SK-N-SH (cell line): ENCODE results near the gene KRT26. TPM values are rescaled to one million over a fixed set of nuclear protein-coding genes. Genes with fewer than 3 reads are reported as not detected.

Source experiments
- CTCF ChIA-PET: fragments of 300-600, 350-600 bp; formaldehyde crosslinking; extraction: SDS; loops from one replicate; lab custom pipeline; 2021; lab: Yijun Ruan, JAX
- POLR2A ChIA-PET: fragments of 350-600 bp; sonication (Branson Sonifier 250); formaldehyde crosslinking; extraction: SDS; loops from one replicate; lab custom pipeline; 2020; ENCODE audit warnings: antibody characterized with exemption, inconsistent platforms; lab: Yijun Ruan, JAX
- DNase-seq: peaks from one replicate; pipeline ENCODE4 v3.0.0; 2012
- H2AFZ ChIP-seq: fragments of 200-600 bp; sonication (generic); 2 replicates; pipeline ENCODE4 v1.8.1; 2016; ENCODE audit warnings: antibody characterized with exemption, mild to moderate bottlenecking, low read depth
- H3F3A ChIP-seq: fragments of 200-600 bp; sonication (generic); replicated peaks from 2 replicates; pipeline ENCODE3; 2016; ENCODE audit warnings: antibody characterized with exemption, mild to moderate bottlenecking; ENCODE audit not compliant: insufficient read depth
- H3K27ac ChIP-seq, 2 experiments: fragments of 200-500 bp in 1 of 2; fragments of 200-600 bp in 1 of 2; sonication (Bioruptor generic) in 1 of 2; sonication (generic), shearing (Covaris generic) in 1 of 2; 2 replicates each; pipeline versions ENCODE4 v1.5.1 to v1.6.1; 2014 to 2016; ENCODE audit warnings: low read depth in 2 of 2, inconsistent platforms in 1 of 2, low read length in 1 of 2, mild to moderate bottlenecking in 1 of 2, mixed read lengths in 1 of 2
- H3K27me3 ChIP-seq: fragments of 200-600 bp; sonication (generic), shearing (Covaris generic); 2 replicates; pipeline ENCODE4 v1.6.1; 2016; ENCODE audit warnings: mixed run types; ENCODE audit not compliant: insufficient read depth
- H3K36me3 ChIP-seq, 2 experiments: fragments of 200-500 bp in 1 of 2; fragments of 200-600 bp in 1 of 2; sonication (Bioruptor generic) in 1 of 2; sonication (generic) in 1 of 2; replicated peaks in 1 of 2; 2 replicates each; pipeline versions ENCODE3 to v1.5.1; 2014 to 2016; ENCODE audit warnings: low read length in 1 of 2, mild to moderate bottlenecking in 1 of 2; ENCODE audit not compliant: insufficient read depth in 2 of 2, control insufficient read depth in 1 of 2
- H3K4me1 ChIP-seq, 2 experiments: fragments of 200-500 bp in 1 of 2; fragments of 200-600 bp in 1 of 2; sonication (Bioruptor generic) in 1 of 2; sonication (generic), shearing (Covaris generic) in 1 of 2; 2 replicates each; pipeline versions ENCODE4 v1.5.1 to v1.6.1; 2014 to 2016; ENCODE audit warnings: low read depth in 1 of 2, low read length in 1 of 2, mixed run types in 1 of 2; ENCODE audit not compliant: insufficient read depth in 2 of 2, control insufficient read depth in 1 of 2
- H3K4me2 ChIP-seq: fragments of 200-600 bp; sonication (generic), shearing (Covaris generic); 2 replicates; pipeline ENCODE4 v1.6.1; 2017; ENCODE audit warnings: mixed run types
- H3K4me3 ChIP-seq, 2 experiments: fragments of 200-500 bp in 1 of 2; fragments of 200-600 bp in 1 of 2; sonication (Bioruptor generic) in 1 of 2; sonication (generic), shearing (Covaris generic) in 1 of 2; 2 replicates each; pipeline versions ENCODE4 v1.5.1 to v1.8.1; 2014 to 2016; ENCODE audit warnings: low read depth in 2 of 2, inconsistent platforms in 1 of 2, low read length in 1 of 2, mild to moderate bottlenecking in 1 of 2, mixed read lengths in 1 of 2, moderate library complexity in 1 of 2
- H3K79me2 ChIP-seq: fragments of 200-600 bp; sonication (generic); 2 replicates; pipeline ENCODE4 v1.8.1; 2017; ENCODE audit warnings: mild to moderate bottlenecking; ENCODE audit not compliant: insufficient read depth
- H3K9ac ChIP-seq: fragments of 200-600 bp; sonication (generic); 2 replicates; pipeline ENCODE4 v1.6.1; 2017; ENCODE audit warnings: mixed run types
- H3K9me2 ChIP-seq: fragments of 200-600 bp; sonication (generic); 2 replicates; pipeline ENCODE4 v1.6.1; 2017; ENCODE audit warnings: mixed run types
- H3K9me3 ChIP-seq: fragments of 200-600 bp; sonication (generic); 2 replicates; pipeline ENCODE4 v1.6.1; 2017; ENCODE audit warnings: mixed run types, mild to moderate bottlenecking, moderate library complexity
- H4K20me1 ChIP-seq: fragments of 200-600 bp; sonication (generic); 2 replicates; pipeline ENCODE4 v1.6.1; 2017; ENCODE audit warnings: mild to moderate bottlenecking, mixed run types; ENCODE audit not compliant: insufficient read depth
- FOXJ3 ChIP-seq: sonication (generic); formaldehyde crosslinking; IDR thresholded peaks from 2 replicates; pipeline ENCODE4 v1.5.1; 2020; ENCODE audit warnings: mild to moderate bottlenecking, missing genetic modification reagents
- MAX ChIP-seq: IDR thresholded peaks from 2 replicates; pipeline ENCODE4 v1.4.0; 2012; ENCODE audit warnings: low read depth
- MXI1 ChIP-seq: IDR thresholded peaks from 2 replicates; pipeline ENCODE4 v1.6.1; 2012; ENCODE audit warnings: mild to moderate bottlenecking, low read depth, low read length, improper control_type of control experiment
- SIN3A ChIP-seq: IDR thresholded peaks from 2 replicates; pipeline ENCODE4 v1.6.1; 2012; ENCODE audit warnings: low read depth, mild to moderate bottlenecking, low read length, moderate library complexity, borderline replicate concordance
- SMC3 ChIP-seq: IDR thresholded peaks from 2 replicates; pipeline ENCODE4 v1.6.1; 2012; ENCODE audit warnings: low read depth, low read length, improper control_type of control experiment
- TAF1 ChIP-seq: IDR thresholded peaks from 2 replicates; pipeline ENCODE4 v1.6.1; 2012; ENCODE audit warnings: low read depth, mild to moderate bottlenecking, low read length, moderate library complexity, borderline replicate concordance
- WGBS: methylation state at CpG from one replicate; pipeline ENCODE4 v1.1.6; 2017; ENCODE audit warnings: low lambda C conversion rate; 5-methylcytosine and 5-hydroxymethylcytosine counted together
- polyA plus RNA-seq, 3 experiments: library from polyadenylated mRNA; depleted of rRNA; stranded (reverse); fragments of >200 nt; gene quantifications; 2 replicates each; pipeline ENCODE4 v1.2.3, GENCODE V29; 2012

KRT26 gene
- polyA plus RNA-seq, 1 of the 3 experiments (the other 2 are of a cell fraction): not detected

DNA sequence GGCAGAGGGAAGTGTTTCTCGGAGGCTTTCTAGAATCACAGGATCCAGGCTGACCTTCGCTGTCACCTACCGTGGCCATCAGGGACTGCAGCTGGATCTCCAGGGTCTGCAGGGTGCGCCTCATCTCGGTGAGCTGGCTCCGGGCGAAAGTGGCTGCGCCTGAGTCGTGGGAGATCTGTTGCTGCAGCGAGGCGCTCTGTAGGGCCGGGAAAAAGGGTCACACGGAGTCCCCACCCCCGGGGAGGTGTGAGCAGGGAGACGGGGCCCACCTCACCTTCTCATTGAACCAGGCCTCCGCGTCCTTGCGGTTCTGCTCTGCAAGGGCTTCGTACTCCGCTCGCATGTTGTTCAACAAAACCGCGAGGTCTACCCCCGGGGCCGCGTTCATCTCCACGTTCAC lies 24.8 kb upstream of the KRT26 start:
- POLR2A ChIA-PET: interaction anchor here (0.6 kb wide), 1 partner anchor 951 kb away, joined by 7 read pairs; no protein-coding TSS in a partner anchor
- Histone ChIP-seq H3K9me3 (no peaks in the 10 kb centered on the region), H3K9me2 (no peaks in the 10 kb centered on the region), H3K27ac (no peak overlapping the region), H4K20me1 (no peaks in the 10 kb centered on the region), H3K27me3 (peaks cover 68% of the 10 kb centered on the region), H3K4me2 (no peak overlapping the region), H3K4me3 (no peak overlapping the region), H3K4me1 (no peaks in the 10 kb centered on the region), H3K79me2 (no peaks in the 10 kb centered on the region), H3F3A (no peaks in the 10 kb centered on the region), H3K36me3 (no peaks in the 10 kb centered on the region), H2AFZ (no peak overlapping the region), H3K9ac (no peak overlapping the region)
- CTCF ChIA-PET: interaction anchor here (0.7 to 2.6 kb wide), 5 partner anchors 169 to 870 kb away, joined by 3 to 9 read pairs (median 3); no protein-coding TSS in a partner anchor
- DNase-seq: no peak
- 61% methylated on average over 8 of the region's 27 CpGs for WGBS
- TF ChIP-seq SMC3 (no peak), MXI1 (no peak)

DNA sequence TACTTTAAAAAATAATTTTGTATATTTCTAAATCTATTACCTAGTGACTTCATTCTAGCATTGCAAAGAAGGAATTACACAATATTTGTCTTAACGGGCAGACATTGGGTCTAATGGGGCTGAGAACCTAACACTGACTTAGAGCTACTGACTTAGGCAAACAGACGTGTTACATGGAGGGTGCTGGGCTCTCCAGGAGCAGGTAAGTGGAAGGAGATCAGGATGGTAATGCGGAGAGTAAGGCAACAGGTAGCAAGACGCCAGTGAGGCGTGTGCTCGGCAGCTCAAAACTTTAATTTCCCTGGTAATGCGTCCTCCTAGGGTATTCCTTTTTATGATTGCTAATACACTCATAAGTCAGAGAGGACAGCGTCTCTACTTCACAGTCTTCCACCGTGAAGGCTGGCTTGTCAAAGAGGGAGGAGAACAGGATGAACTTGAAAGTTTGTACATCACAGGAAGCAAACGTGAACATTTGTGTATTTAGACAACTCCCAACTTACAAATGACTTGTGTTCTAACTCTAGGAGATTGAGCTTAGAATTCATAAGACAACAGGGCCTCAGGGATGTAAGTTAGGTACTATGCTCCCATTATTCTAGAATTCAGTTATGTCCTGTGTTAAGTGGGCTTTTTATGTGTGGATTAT lies 23.1 kb upstream of the KRT26 start:
- no peak for DNase-seq
- CTCF ChIA-PET: interaction anchor here (0.7 to 2.6 kb wide), 4 partner anchors 8 to 868 kb away, joined by 3 to 9 read pairs (median 6); no protein-coding TSS in a partner anchor
- TF ChIP-seq FOXJ3 (CRISPR knock-in tag): no peak
- no peak for TF ChIP-seq SIN3A
- TF ChIP-seq TAF1: no peak
- no peak for TF ChIP-seq MAX

DNA sequence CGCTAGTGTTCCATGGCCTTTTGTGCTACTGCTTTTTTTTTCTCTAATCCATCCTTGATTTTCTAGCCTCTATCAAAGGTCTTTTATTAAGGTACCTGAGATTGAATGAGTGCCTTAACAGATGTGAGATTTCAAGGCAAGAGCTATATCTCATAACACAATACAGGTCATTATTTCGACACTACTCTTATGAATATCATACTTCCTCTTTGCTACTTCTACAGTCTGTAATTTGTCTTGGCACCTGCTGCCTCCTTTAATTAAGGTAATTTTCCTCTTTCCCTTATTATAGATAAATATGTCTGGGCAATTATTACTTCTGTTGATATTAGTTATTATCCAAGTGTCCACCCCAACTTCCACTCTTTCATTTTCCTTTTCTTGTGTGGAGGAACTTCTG lies 22.5 kb upstream of the KRT26 start:
- Histone ChIP-seq H3K9ac (no peak overlapping the region), H3K9me2 (no peaks in the 10 kb centered on the region), H3F3A (no peaks in the 10 kb centered on the region), H4K20me1 (no peaks in the 10 kb centered on the region), H2AFZ (no peak overlapping the region), H3K27ac (no peak overlapping the region), H3K4me1 (no peaks in the 10 kb centered on the region), H3K9me3 (no peaks in the 10 kb centered on the region), H3K36me3 (no peaks in the 10 kb centered on the region), H3K27me3 (peaks cover 71% of the 10 kb centered on the region), H3K4me3 (no peak overlapping the region)
- POLR2A ChIA-PET: no interaction called here
- WGBS: 23% methylated on average over 2 of the region's 2 CpGs
- CTCF ChIA-PET: interaction anchor here (1.3 to 2.6 kb wide), 3 partner anchors 9 to 854 kb away, joined by 6 to 9 read pairs (median 7); no protein-coding TSS in a partner anchor
- TF ChIP-seq MXI1: no peak
- TF ChIP-seq, all 33 proteins: peak for 0
- no peak overlapping the region for H3K4me2 ChIP-seq
- no peaks in the 10 kb centered on the region for H3K79me2 ChIP-seq
- no peak for DNase-seq

More for the DNA sequence above, 23.1 kb upstream of the KRT26 start:
- Histone ChIP-seq H3K9me3 (no peaks in the 10 kb centered on the region), H4K20me1 (no peaks in the 10 kb centered on the region), H3K4me2 (no peak overlapping the region), H3K27ac (no peak overlapping the region), H3K36me3 (no peaks in the 10 kb centered on the region), H3K4me1 (no peaks in the 10 kb centered on the region), H2AFZ (no peak overlapping the region), H3K9me2 (no peaks in the 10 kb centered on the region), H3K9ac (no peak overlapping the region), H3K27me3 (peaks cover 68% of the 10 kb centered on the region), H3K4me3 (no peak overlapping the region), H3F3A (no peaks in the 10 kb centered on the region), H3K79me2 (no peaks in the 10 kb centered on the region)
- 21% methylated on average over 10 of the region's 10 CpGs for WGBS
- POLR2A ChIA-PET: no interaction called here
